MG63 (cell line): ENCODE measurements around the gene BMP2. TPM values are rescaled to one million over a fixed set of nuclear protein-coding genes. Genes with fewer than 3 reads are reported as not detected.

ENCODE experiments used
- DNase-seq: peaks from one replicate; pipeline ENCODE4 v3.0.0-alpha.2; 2020
- H3K27me3 ChIP-seq: fragments of 250-450 bp; sonication (Bioruptor Pico); 2 replicates; pipeline ENCODE4 v1.5.1; 2020; ENCODE audit warnings: mild to moderate bottlenecking, moderate library complexity
- H3K36me3 ChIP-seq: fragments of 250-450 bp; sonication (Bioruptor Pico); 2 replicates; pipeline ENCODE4 v1.5.1; 2020; ENCODE audit warnings: mild to moderate bottlenecking, moderate library complexity
- H3K4me3 ChIP-seq: fragments of 250-450 bp; sonication (Bioruptor Pico); 2 replicates; pipeline ENCODE4 v1.5.1; 2020; ENCODE audit warnings: mild to moderate bottlenecking, moderate library complexity
- H3K9me3 ChIP-seq: fragments of 250-450 bp; sonication (Bioruptor Pico); 2 replicates; pipeline ENCODE4 v1.5.1; 2020; ENCODE audit warnings: mild to moderate bottlenecking, moderate library complexity
- total RNA-seq: library from RNA; depleted of rRNA; stranded (reverse); fragments of >200 nt; shearing (Covaris generic); gene quantifications from 2 replicates; pipeline ENCODE4 v1.2.3, GENCODE V29; 2014; ENCODE audit warnings: low replicate concordance

Gene BMP2
- total RNA-seq, 1 experiment from 2014 or later, result 0.03 TPM

GRCh38 chr20:6756693-6757595 is 10.5 kb upstream of the BMP2 start:
- H3K27me3 ChIP-seq, result no peaks in the 10 kb centered on the region; the same call in 1 of the 2 replicates
- no peaks in the 10 kb centered on the region for H3K36me3 ChIP-seq
- H3K4me3 ChIP-seq, result no peak overlapping the region
- DNase-seq, result no peak
- no peaks in the 10 kb centered on the region for H3K9me3 ChIP-seq

GRCh38 chr20:6764619-6765018 is 2.9 kb upstream of the BMP2 start:
- Histone ChIP-seq H3K9me3 (no peaks in the 10 kb centered on the region), H3K27me3 (peaks cover 9% of the 10 kb centered on the region; the same call in 1 of the 2 replicates), H3K36me3 (no peaks in the 10 kb centered on the region), H3K4me3 (no peak overlapping the region)
- no peak for DNase-seq

- Histone ChIP-seq H3K36me3 (no peaks in the 10 kb centered on the region), H3K27me3 (peaks cover 9% of the 10 kb centered on the region; the same call in 1 of the 2 replicates), H3K9me3 (no peaks in the 10 kb centered on the region), H3K4me3 (no peak overlapping the region)
- no peak for DNase-seq
Measured at GRCh38 chr20:6765469-6766058, 1.9 kb upstream of the BMP2 start.

GRCh38 chr20:6766433-6766832 is 1.1 kb upstream of the BMP2 start:
- no peak for DNase-seq
- no peaks in the 10 kb centered on the region for H3K36me3 ChIP-seq
- no peak overlapping the region for H3K4me3 ChIP-seq
- peaks cover 9% of the 10 kb centered on the region; the same call in 1 of the 2 replicates for H3K27me3 ChIP-seq
- H3K9me3 ChIP-seq, result no peaks in the 10 kb centered on the region

GRCh38 chr20:6767126-6767535 is 355 bp upstream of the BMP2 start:
- no peak for DNase-seq
- Histone ChIP-seq H3K27me3 (peaks cover 9% of the 10 kb centered on the region; the same call in 1 of the 2 replicates), H3K9me3 (no peaks in the 10 kb centered on the region), H3K36me3 (no peaks in the 10 kb centered on the region), H3K4me3 (peak overlapping the region; percentile 51)

GRCh38 chr20:6768228-6769140 is 998 bp downstream of the BMP2 start:
- H3K27me3 ChIP-seq, result peaks cover 9% of the 10 kb centered on the region; the same call in 1 of the 2 replicates
- peak overlapping the region; percentile 50 for H3K4me3 ChIP-seq
- peak; percentile 28 for DNase-seq
- no peaks in the 10 kb centered on the region for H3K9me3 ChIP-seq
- no peaks in the 10 kb centered on the region for H3K36me3 ChIP-seq

- peaks cover 9% of the 10 kb centered on the region; the same call in 1 of the 2 replicates for H3K27me3 ChIP-seq
- H3K9me3 ChIP-seq, result no peaks in the 10 kb centered on the region
- no peak overlapping the region for H3K4me3 ChIP-seq
- H3K36me3 ChIP-seq, result no peaks in the 10 kb centered on the region
- no peak for DNase-seq
Measured at GRCh38 chr20:6769903-6770785, 2.7 kb downstream of the BMP2 start.

GRCh38 chr20:6770786-6771100 is 3.3 kb downstream of the BMP2 start:
- Histone ChIP-seq H3K27me3 (peaks cover 9% of the 10 kb centered on the region; the same call in 1 of the 2 replicates), H3K9me3 (no peaks in the 10 kb centered on the region), H3K4me3 (no peak overlapping the region), H3K36me3 (no peaks in the 10 kb centered on the region)
- no peak for DNase-seq

- no peaks in the 10 kb centered on the region for H3K36me3 ChIP-seq
- no peaks in the 10 kb centered on the region for H3K27me3 ChIP-seq
- no peak for DNase-seq
- H3K4me3 ChIP-seq, result no peak overlapping the region
- H3K9me3 ChIP-seq, result no peaks in the 10 kb centered on the region
Measured at GRCh38 chr20:6780433-6781190, 13.1 kb downstream of the BMP2 start.

- no peaks in the 10 kb centered on the region for H3K36me3 ChIP-seq
- no peak overlapping the region for H3K4me3 ChIP-seq
- DNase-seq, result no peak
Measured at GRCh38 chr20:6783752-6784151, 16.3 kb downstream of the BMP2 start.

GRCh38 chr20:6784210-6784631 is 16.7 kb downstream of the BMP2 start:
- Histone ChIP-seq H3K27me3 (no peaks in the 10 kb centered on the region), H3K9me3 (no peaks in the 10 kb centered on the region), H3K4me3 (no peak overlapping the region), H3K36me3 (no peaks in the 10 kb centered on the region)
- DNase-seq, result no peak

More at GRCh38 chr20:6783752-6784151, 16.3 kb downstream of the BMP2 start:
- Histone ChIP-seq H3K9me3 (no peaks in the 10 kb centered on the region), H3K27me3 (no peaks in the 10 kb centered on the region)

- DNase-seq, result no peak
- H3K9me3 ChIP-seq, result no peaks in the 10 kb centered on the region
- no peaks in the 10 kb centered on the region for H3K27me3 ChIP-seq
- no peaks in the 10 kb centered on the region for H3K36me3 ChIP-seq
- no peak overlapping the region for H3K4me3 ChIP-seq
Measured at GRCh38 chr20:6784767-6785166, 17.3 kb downstream of the BMP2 start.

- no peak for DNase-seq
- H3K27me3 ChIP-seq, result no peaks in the 10 kb centered on the region
- H3K36me3 ChIP-seq, result no peaks in the 10 kb centered on the region
- no peaks in the 10 kb centered on the region for H3K9me3 ChIP-seq
- no peak overlapping the region for H3K4me3 ChIP-seq
Measured at GRCh38 chr20:6786548-6786947, 19.1 kb downstream of the BMP2 start.

- H3K4me3 ChIP-seq, result no peak overlapping the region
- H3K36me3 ChIP-seq, result no peaks in the 10 kb centered on the region
- no peak for DNase-seq
- H3K9me3 ChIP-seq, result no peaks in the 10 kb centered on the region
- H3K27me3 ChIP-seq, result no peaks in the 10 kb centered on the region; the same call in 1 of the 2 replicates
Measured at GRCh38 chr20:6792789-6793188, 25.3 kb downstream of the BMP2 start.

GRCh38 chr20:6802227-6802626 is 34.7 kb downstream of the BMP2 start:
- no peak overlapping the region for H3K4me3 ChIP-seq
- no peaks in the 10 kb centered on the region for H3K36me3 ChIP-seq
- H3K27me3 ChIP-seq, result no peaks in the 10 kb centered on the region
- H3K9me3 ChIP-seq, result no peaks in the 10 kb centered on the region
- DNase-seq, result no peak
